GM19328 (cell line): ENCODE results near the gene DBNL.
"Not testable (repeated sequence)": the region's sequence is repeated elsewhere in the genome, so short reads cannot be mapped to it uniquely, and the experiment has no call there.

Source experiments
- ATAC-seq: cut with Tn5 transposase; IDR thresholded peaks from one replicate; pipeline ENCODE4 v1.9.1; 2021; ENCODE audit warnings: mild to moderate bottlenecking, moderate library complexity; ENCODE audit not compliant: unreplicated experiment

Gene DBNL

GRCh38 chr7:44044315-44045225, at the start of gene DBNL:
Gene DBNL (plus strand): TSS chr7:44044702. CDS start chr7:44044738, 36 bp downstream.
- peak; percentile 61 for ATAC-seq

- ATAC-seq: not testable (repeated sequence)
Measured at GRCh38 chr7:43997532-43997931, 47.0 kb upstream of the DBNL start, which contains the start of gene SPDYE1. Gene SPDYE1 (plus strand): TSS chr7:43997897. CDS start chr7:43999950, 2,053 bp downstream.

GRCh38 chr7:44012081-44012480, 32.4 kb upstream of the DBNL start:
- not testable (repeated sequence) for ATAC-seq

GRCh38 chr7:44015090-44015489, 29.4 kb upstream of the DBNL start:
- ATAC-seq: not testable (repeated sequence)

- ATAC-seq: peak; percentile 98
Measured at GRCh38 chr7:44018857-44019807, 25.4 kb upstream of the DBNL start.

GRCh38 chr7:44019825-44020224, 24.7 kb upstream of the DBNL start:
- not testable (repeated sequence) for ATAC-seq

- ATAC-seq: not testable (repeated sequence)
Measured at GRCh38 chr7:44022069-44022468, 22.4 kb upstream of the DBNL start.

GRCh38 chr7:44022796-44023467, 21.6 kb upstream of the DBNL start:
- not testable (repeated sequence) for ATAC-seq

GRCh38 chr7:44029433-44029832, 15.1 kb upstream of the DBNL start:
- not testable (repeated sequence) for ATAC-seq

GRCh38 chr7:44030029-44030428, 14.5 kb upstream of the DBNL start:
- not testable (repeated sequence) for ATAC-seq

- ATAC-seq: not testable (repeated sequence)
Measured at GRCh38 chr7:44031319-44031718, 13.2 kb upstream of the DBNL start.

GRCh38 chr7:44032031-44032430, 12.5 kb upstream of the DBNL start:
- ATAC-seq: not testable (repeated sequence)

GRCh38 chr7:44033971-44034844, 10.3 kb upstream of the DBNL start:
- not testable (repeated sequence) for ATAC-seq

GRCh38 chr7:44036364-44036763, 8.1 kb upstream of the DBNL start:
- ATAC-seq: not testable (repeated sequence)

GRCh38 chr7:44037951-44038350, 6.6 kb upstream of the DBNL start:
- ATAC-seq: not testable (repeated sequence)

- not testable (repeated sequence) for ATAC-seq
Measured at GRCh38 chr7:44038553-44038952, 5.9 kb upstream of the DBNL start.

- ATAC-seq: peak; percentile 60
Measured at GRCh38 chr7:44038961-44039558, 5.4 kb upstream of the DBNL start.

- not testable (repeated sequence) for ATAC-seq
Measured at GRCh38 chr7:44039800-44040492, 4.6 kb upstream of the DBNL start.

GRCh38 chr7:44040493-44040891, 4.0 kb upstream of the DBNL start:
- ATAC-seq: peak; percentile 48
